ENCODE results near the gene GIPC2.
"Not testable (repeated sequence)": the region's sequence is repeated elsewhere in the genome, so short reads cannot be mapped to it uniquely, and the experiment has no call there.

GIPC2 gene

DNA sequence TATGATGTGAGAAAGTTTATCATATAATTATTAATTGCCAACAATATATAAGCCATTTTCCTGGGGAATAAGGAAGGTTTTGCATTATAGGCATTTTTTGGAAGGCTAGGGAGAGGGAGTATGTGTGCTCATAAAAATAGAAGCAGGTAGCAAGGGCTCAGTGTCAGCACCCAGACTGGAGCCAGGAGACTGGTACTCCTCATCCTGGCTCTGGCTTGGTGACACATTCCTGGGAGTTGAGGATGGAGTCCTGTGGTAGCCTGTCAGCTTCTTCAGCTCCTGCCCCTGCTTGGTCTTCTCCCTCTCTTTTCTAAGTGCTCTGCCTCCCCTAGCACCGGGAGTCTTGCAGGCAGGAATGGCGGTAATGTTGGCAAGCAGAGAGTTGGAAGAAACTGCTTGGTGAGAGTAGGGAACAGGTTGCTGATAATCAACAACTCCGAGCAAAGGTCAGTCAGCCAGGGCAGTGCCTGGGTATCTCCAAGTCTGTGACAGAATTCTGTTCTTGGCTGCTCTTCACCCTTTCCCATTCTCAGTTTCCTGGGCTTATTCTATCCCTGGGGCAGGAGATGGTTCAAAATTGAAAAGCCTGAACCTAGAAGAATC, 23.0 kb downstream of the GIPC2 start:
- no peak for DNase-seq (ENCODE audit: low spot score)

GRCh38 chr1:78069784-78070183, 24.0 kb downstream of the GIPC2 start:
- no peak for DNase-seq (ENCODE audit: low spot score)

- DNase-seq (ENCODE audit: low spot score), result no peak
Measured at GRCh38 chr1:78070210-78070609, 24.4 kb downstream of the GIPC2 start.

DNA sequence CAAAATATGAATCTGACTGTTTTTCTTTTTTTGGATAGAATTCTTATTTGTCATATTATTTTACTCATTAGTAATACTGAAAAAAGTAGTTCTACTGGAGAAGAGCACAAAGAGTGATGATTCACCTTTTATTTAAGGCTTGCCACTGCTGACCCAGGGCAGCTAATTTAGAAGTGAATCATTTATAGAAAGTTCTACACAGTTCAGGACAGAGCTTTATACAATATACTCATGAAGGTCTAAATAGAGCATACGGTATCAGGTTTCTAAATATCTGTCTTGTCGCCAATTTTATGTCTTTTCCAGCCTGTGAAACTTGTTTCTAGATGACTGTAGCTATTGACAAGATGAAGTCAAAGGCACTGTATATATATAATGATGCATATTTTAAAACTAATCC, 25.0 kb downstream of the GIPC2 start:
- no peak for DNase-seq (ENCODE audit: low spot score)

DNA sequence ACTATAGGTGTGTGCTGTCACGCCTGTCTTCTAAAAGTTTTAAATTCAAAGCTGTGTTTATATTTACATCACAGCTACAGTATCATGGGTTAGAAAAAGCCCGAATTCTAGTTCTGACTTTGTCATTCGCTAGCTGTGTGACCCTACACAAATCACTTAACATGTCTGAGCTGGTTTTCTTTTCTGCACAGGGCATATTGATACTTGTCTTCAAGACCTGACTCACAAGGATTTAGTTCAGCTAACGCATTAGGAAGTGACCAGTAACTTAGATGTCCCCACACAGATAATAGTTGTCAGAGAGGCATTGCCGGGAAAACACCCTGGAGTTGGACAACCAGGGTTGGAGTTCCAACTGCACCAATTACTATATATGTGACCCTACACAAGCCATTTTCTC, 25.9 kb downstream of the GIPC2 start:
- no peak for DNase-seq (ENCODE audit: low spot score)

DNA sequence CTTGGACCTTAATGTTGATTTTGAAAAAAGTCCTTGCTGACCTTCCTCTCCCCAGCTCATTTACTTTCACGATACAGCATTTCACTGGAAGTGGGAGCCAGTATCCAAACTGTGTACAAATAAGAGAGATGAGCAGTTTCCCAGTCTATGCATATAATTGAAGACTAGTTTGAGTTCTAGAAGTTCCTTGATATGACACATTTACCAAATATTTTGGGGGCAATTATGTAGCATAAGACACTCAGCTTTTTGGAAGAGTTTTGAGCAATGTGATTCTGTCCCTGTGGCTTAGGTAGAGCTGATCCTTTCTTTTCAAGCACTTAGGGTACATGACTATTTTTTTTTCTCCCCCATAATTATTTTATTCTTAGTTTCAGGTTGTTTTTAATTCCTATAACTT, 26.4 kb downstream of the GIPC2 start:
- no peak for DNase-seq (ENCODE audit: low spot score)

- DNase-seq (ENCODE audit: low spot score), result no peak
Measured at GRCh38 chr1:78073441-78073840, 27.7 kb downstream of the GIPC2 start.

DNA sequence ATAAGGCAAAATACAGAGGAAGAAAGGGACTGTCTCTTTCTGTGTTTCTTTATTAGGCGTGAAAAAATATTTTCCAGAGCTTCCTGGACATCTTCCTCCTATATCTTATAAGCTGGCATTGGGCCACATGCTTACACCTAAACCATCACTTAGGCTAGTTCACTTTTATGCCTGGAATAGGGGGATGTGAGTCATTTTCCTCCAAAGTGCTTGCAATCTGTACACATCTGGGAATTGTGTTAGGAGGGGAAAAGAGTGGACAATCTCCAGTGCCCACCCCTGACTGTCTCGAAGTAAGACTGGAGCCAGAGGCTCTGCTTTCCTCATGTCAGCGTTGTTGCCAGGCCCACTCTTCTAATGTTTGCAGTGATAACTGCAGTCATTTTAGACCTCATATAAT, 29.9 kb downstream of the GIPC2 start:
- DNase-seq (ENCODE audit: low spot score), result no peak

DNA sequence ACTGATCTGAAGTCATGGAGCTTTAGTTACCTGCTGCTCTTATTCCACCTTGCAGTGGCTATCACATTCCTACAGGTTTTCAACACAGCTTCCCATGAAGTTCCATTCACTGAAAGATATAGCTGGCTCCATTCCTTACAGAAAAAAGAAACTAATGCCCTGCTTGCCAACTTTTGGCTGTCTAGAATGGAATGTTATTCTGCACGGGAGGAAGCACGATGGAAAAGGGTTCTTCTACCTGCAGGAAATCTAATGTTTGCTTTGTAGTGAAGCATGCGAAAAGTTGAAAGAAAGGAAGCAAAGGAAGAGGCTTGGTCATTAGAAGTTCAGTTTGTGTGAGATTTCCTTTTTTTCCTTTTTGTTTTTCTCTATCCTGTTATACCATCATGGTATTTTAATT, 32.6 kb downstream of the GIPC2 start:
- no peak for DNase-seq (ENCODE audit: low spot score)

DNA sequence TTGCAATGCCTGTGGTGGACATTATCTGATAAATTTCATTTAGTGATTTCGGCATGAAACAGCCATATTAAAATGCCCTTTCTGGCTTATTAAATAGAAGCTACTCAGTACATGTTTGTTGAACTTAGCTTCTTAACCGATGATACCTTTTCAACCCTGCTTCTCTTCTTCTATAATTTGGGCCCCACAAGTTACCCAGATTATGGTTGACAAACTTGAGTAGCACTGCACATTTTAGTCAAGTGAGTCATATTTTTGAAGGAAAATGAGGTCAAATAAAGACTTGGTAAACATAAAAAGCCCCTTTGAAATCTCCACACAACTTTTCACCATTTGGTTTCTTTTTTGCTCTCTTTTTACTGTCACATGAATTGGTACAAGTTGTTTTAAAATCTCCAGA, 33.8 kb downstream of the GIPC2 start:
- DNase-seq (ENCODE audit: low spot score), result no peak

DNA sequence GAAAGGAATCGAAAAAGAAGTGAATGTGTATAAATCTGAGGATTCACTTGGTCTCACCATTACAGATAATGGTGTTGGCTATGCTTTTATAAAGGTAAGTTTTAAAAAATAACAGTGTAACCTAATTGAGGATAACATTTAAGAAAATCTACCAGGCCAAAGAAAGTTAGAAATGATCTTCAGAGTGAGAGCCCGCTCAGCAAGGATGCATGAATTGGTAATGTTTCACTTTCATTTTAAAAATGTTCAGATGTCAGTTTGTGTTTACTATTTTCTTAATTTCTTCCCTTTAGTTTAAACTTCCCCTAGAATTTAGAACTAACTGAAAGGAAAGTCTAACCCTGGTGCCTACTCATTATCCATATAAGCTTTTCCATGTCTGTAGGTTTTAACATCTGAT, 35.0 kb downstream of the GIPC2 start:
- DNase-seq (ENCODE audit: low spot score), result no peak

GRCh38 chr1:78081980-78082860, 36.5 kb downstream of the GIPC2 start:
- no peak for DNase-seq (ENCODE audit: low spot score)

DNA sequence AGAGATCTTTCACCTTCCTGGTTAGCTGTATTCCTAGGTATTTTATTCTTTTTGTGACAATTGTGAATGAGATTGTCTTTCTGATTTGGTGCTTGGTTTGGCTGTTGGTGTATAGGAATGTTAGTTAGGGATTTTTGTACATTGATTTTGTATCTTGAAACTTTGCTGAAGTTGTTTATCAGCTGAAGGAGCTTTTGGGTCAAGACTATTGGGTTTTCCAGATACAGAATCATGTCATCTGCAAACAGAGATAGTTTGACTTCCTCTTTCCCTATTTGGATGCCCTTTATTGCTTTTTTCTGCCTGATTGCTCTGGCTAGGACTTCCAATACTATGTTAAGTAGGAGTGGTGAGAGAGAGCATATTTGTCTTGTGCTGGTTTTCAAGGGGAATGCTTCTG, 38.9 kb downstream of the GIPC2 start:
- DNase-seq (ENCODE audit: low spot score), result not testable (repeated sequence)

DNA sequence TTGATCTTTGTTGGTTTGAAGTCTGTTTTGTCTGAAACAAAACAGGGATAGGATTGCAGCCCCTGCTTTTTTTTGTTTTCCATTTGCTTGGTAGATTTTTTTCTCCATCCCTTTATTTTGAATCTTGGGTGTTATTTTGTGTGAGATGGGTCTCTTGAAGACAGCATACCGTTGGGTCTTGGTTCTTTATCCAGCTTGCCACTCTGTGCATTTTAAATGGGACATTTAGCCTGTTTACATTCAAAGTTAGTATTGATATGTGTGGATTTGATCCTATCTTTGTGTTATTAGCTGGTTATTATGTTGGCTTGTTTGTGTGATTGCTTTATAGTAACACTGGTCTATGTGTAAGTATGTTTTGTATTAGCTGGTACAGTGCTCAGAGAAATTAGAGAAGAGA, 40.9 kb downstream of the GIPC2 start:
- DNase-seq (ENCODE audit: low spot score), result no peak

- no peak for DNase-seq (ENCODE audit: low spot score)
Measured at GRCh38 chr1:78088015-78088414, 42.2 kb downstream of the GIPC2 start.

GRCh38 chr1:78088486-78088885, 42.7 kb downstream of the GIPC2 start:
- DNase-seq (ENCODE audit: low spot score), result no peak

DNA sequence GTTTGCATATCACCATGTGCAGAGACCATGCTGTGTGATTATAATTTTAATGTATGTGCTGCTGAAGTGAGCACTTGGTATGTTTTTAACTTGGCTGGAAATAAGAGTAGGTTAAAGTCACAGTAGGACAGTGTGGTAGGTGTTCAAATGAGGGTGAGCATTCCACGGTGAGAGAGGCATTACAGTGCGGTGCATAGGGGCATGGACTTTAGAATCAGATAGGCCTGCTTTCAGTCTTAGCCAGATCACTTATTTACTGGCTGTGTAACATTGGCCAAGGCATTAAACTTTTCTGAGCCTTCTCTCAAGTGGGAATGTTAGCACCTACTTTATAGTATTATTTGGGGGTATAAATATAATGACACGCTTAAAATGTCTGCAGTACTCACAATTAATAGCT, 43.2 kb downstream of the GIPC2 start:
- no peak for DNase-seq (ENCODE audit: low spot score)

DNA sequence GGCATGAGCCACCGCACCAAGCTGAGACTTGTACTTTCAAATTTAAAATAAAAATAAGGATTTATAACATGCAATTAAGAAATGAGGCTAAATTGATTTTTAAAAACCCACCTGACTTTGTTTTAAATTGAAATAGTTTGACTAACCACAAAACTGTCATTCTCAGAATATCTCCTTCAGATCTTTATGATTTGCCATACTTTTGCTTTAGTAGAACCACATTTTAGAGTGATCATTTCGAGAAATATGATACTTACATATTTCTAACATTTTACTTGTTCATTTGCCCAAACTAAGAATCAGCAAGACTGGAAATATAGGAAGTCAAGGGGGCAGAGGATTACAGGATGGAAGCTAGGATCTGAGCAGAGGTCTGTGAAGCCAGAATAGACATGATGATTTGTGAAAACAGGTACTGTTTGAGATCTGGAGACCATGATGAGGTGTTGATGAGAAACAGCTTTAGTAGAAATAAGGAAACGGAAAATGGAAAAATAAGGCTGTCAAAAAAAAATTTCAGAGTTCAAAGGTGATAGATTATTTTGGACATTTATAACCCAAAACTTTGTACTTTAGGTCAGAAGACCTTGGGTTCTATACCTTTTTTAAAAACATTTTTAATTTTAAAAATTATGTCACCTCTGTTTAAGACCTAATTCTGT, 44.8 kb downstream of the GIPC2 start:
- DNase-seq (ENCODE audit: low spot score), result no peak

DNA sequence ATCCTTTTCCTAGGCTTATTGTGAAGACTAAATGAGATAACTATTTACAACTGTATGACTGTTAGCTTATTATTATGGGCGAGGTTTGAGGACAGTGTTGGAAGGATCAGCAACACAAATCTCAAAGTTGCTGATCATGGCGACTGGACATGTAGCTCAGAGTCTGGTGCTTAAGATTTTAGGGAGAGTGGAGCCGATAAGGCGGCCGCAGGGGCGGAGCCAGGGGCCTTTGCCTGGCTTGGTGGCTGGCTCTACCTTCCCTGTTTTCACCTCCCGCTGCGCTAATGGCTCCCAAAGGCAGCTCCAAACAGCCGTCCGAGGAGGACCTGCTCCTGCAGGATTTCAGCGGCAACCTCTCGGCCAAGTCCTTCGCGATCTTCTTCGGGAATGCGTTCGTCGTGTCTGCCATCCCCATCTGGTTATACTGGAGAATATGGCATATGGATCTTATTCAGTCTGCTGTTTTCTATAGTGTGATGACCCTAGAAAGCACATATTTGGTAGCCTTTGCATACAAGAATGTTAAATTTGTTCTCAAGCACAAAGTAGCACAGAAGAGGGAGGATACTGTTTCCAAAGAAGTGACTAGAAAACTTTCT, 45.5 kb downstream of the GIPC2 start:
- DNase-seq (ENCODE audit: low spot score), result no peak

GRCh38 chr1:78091886-78092285, 46.1 kb downstream of the GIPC2 start:
- DNase-seq (ENCODE audit: low spot score), result no peak

- DNase-seq (ENCODE audit: low spot score), result peak; percentile 44
Measured at GRCh38 chr1:78092643-78093042, 46.9 kb downstream of the GIPC2 start.

- no peak for DNase-seq (ENCODE audit: low spot score)
Measured at GRCh38 chr1:78093560-78093959, 47.8 kb downstream of the GIPC2 start.

DNA sequence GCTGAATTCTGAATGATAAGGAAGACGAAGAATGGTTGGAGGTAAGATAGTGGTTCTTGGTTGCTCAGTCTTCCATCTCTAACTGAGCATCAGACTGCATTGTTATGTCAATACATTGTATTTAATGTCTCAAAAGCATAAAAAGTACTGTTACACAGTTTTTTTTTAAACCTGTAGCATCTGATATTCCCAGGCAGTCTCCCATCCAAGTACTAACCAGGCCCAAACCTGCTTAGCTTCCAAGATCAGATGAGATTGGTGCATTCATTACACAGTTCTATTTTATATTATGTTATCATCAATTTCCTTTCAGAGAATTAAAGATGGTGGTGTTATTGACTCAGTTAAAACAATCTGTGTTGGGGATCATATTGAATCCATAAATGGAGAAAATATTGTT, 48.9 kb downstream of the GIPC2 start:
- DNase-seq (ENCODE audit: low spot score), result no peak

Measured in LoVo (cell line).